ENCODE measurements around the gene BCL11A.

- TF ChIP-seq REST (IDR thresholded peaks at IDR 0.05; ENCODE audit: low read depth) (no peak), EP300 (IDR thresholded peaks at IDR 0.05; ENCODE audit: borderline replicate concordance) (no peak), ZBTB7A (IDR thresholded peaks at IDR 0.05; ENCODE audit: low read depth) (no peak), MAX (IDR thresholded peaks at IDR 0.05) (no peak), TAF1 (IDR thresholded peaks at IDR 0.05; ENCODE audit: low read depth) (no peak), RAD21 (IDR thresholded peaks at IDR 0.05; ENCODE audit: low read depth) (no peak), YY1 (IDR thresholded peaks at IDR 0.05; ENCODE audit: low read depth) (no peak), CEBPB (IDR thresholded peaks at IDR 0.05) (no peak)
These were observed 53.7 kb downstream of the BCL11A start for GRCh38 chr2:60499651-60500265.

All from Ishikawa (cell line).